ENCODE results near the gene SDK1.

Gene SDK1

DNA sequence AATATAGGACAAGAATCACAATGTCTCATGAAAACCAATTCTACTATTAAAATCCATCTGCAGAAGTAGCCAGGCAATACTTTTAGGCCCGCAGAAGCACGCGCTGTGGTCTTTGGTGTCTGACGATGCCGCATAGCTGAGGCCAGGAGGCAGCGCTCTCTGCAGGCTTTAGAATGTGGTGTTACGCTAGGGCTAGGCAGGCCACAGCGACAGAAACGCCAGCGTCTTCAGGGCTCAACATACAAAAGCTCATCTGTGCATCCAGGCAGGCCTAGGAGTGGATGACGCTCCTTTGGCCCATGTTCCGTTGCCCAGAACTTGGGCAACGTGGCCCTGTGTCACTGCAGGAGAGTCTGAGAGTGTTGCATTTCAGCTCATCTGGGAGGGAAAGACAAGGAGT lies 779.9 kb downstream of the SDK1 start:
- no peak overlapping the region for H3K4me3 ChIP-seq
- DNase-seq (ENCODE audit: low spot score), result no peak
- TF ChIP-seq, protein P1, sequence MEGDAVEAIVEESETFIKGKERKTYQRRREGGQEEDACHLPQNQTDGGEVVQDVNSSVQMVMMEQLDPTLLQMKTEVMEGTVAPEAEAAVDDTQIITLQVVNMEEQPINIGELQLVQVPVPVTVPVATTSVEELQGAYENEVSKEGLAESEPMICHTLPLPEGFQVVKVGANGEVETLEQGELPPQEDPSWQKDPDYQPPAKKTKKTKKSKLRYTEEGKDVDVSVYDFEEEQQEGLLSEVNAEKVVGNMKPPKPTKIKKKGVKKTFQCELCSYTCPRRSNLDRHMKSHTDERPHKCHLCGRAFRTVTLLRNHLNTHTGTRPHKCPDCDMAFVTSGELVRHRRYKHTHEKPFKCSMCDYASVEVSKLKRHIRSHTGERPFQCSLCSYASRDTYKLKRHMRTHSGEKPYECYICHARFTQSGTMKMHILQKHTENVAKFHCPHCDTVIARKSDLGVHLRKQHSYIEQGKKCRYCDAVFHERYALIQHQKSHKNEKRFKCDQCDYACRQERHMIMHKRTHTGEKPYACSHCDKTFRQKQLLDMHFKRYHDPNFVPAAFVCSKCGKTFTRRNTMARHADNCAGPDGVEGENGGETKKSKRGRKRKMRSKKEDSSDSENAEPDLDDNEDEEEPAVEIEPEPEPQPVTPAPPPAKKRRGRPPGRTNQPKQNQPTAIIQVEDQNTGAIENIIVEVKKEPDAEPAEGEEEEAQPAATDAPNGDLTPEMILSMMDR (IDR thresholded peaks at IDR 0.05), result no peak
- H3K27ac ChIP-seq, result no peak overlapping the region

DNA sequence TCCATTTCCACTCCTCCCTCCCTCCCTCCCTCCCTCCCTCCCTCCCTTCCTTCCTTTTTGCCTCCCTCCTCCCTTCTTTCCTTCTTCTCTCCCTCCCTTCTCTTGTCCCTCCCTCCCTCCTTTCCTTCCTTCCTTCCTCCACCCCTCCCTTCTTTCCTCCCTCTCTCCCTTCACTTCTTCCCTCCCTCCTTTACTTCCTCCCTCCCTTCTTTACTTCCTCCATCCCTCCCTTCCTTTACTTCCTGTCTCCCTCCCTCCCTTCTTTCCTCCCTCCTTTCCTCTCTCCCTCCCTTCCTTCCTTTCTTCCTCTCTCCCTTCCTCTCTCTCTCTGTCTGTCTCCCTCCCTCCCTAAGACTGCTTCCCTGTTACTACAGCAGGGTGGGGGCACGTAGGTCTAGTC lies 782.5 kb downstream of the SDK1 start:
- no peak for DNase-seq (ENCODE audit: low spot score)
- TF ChIP-seq, protein P1 (IDR thresholded peaks at IDR 0.05), result no peak
- no peak overlapping the region for H3K4me3 ChIP-seq
- no peak overlapping the region for H3K27ac ChIP-seq

DNA sequence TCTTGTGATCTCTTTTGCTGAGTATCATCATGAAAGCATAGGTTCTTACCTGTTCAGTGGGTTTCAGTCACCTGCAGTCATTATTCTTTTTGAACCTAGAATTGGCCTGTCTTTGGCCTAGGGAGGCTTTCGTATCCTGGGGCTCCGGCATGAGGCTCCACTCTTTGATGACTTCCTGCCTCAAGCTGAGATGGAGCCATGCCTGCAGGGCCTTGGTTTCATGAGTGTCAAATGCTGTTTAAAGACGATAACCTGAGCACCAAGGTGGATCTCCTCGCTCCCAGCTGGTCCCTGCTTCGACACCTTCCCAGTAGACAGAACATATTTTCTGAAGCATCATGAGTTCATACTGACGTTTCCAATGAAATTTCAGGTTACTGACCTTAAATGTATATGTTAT lies 783.2 kb downstream of the SDK1 start:
- no peak for DNase-seq (ENCODE audit: low spot score)
- TF ChIP-seq, protein P1 (IDR thresholded peaks at IDR 0.05), result no peak
- no peak overlapping the region for H3K4me3 ChIP-seq
- no peak overlapping the region for H3K27ac ChIP-seq

DNA sequence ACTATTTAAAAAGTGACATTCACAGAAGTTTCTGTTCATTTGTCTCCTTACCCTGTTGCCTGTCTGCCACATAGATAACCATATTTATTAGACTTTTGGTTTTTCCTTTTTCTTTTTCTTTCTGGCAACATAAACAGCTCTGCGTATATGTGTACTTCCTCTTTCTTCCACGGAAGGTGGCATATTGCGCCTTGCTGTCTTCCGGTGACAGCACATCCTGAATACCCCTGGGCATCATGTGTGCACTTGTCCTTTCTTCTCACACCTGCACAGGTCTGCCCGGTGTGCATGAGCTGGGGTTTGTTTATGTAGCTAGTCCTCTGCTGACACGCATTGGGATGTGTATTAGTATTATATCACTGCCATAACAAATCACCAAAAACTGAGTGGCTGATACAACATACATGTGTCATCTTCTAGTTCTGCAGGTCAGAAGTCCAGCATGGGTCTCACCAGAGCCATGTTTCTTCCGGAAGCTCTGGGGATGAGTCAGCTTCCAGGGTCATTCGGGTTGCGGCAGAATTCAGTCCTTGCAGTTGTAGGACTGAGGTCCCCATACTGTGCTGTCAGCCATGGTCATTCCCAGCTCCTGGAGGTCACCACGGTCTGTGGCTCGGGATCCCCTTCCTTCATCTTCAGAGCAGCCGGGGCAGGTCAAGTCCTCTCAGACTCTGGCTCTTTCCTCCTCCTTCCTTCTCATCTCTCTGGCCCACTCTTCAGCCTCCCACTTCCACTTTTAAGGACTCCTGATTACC lies 785.1 kb downstream of the SDK1 start:
- no peak overlapping the region for H3K27ac ChIP-seq
- TF ChIP-seq, protein P1 (IDR thresholded peaks at IDR 0.05), result no peak
- DNase-seq (ENCODE audit: low spot score), result no peak
- no peak overlapping the region for H3K4me3 ChIP-seq

DNA sequence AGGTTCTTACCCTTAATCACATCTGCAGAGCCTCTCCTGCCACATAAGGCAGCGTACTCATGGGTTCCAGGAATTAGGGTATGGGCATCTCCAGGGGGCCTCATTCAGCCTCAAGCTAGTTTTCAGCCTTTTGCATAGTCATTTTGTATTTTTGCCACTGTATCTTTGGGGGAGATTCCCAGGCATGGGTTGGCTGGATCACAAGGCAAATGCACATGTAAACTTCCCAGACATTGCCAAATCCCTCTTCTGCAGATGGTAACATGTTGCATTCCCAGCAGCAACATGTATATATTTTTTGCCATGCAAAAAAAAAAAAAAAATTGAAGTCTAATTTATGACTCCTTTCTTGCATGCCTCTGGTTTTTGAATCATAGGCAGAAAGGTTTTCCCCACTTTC lies 785.7 kb downstream of the SDK1 start:
- Histone ChIP-seq H3K27ac (no peak overlapping the region), H3K4me3 (no peak overlapping the region)
- TF ChIP-seq, protein P1 (IDR thresholded peaks at IDR 0.05), result no peak
- no peak for DNase-seq (ENCODE audit: low spot score)

DNA sequence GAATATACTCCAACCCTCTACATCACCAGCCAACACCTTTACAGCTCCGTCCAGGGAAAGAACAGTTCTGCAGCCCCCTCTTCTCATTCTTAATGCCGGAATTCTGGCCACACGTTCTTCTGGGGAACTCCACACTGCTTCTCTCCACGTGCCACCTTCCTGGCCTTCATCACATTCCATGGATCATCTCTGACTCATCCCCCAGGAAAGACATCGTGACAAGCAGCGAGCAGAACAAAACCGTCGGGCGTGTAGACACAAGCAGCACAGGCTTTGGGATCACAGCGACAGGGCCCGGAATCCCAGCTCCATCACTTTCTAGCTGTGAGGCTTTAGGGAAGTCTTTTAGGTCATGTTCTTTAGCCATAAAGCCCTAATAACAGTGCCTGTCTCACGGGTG lies 790.7 kb downstream of the SDK1 start:
- DNase-seq (ENCODE audit: low spot score), result no peak
- TF ChIP-seq, protein P1 (IDR thresholded peaks at IDR 0.05), result no peak
- H3K4me3 ChIP-seq, result no peak overlapping the region
- no peak overlapping the region for H3K27ac ChIP-seq

DNA sequence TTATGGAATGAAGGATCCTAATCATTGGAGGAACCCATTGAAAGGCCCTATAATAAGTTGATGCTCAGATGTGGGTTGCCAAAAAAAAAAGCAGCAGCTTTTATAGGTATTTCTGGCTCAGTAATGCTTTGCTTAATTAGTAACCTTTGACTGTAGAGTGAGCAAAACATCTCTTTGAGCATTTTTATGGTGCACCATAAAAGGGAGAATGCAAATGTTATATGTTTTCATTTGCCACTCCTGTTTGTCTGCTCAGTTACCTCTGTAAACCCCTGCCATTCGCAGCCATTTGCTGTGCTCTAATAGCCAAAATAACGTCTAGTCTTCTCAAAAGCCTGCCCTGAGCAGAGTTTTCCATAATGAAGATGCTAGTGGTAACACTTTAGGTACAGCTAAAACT lies 792.0 kb downstream of the SDK1 start:
- TF ChIP-seq, protein P1 (IDR thresholded peaks at IDR 0.05), result no peak
- no peak for DNase-seq (ENCODE audit: low spot score)
- no peak overlapping the region for H3K27ac ChIP-seq
- no peak overlapping the region for H3K4me3 ChIP-seq
